OCI-LY7 (cell line): Measurements from ENCODE around the gene MAU2.

ENCODE experiments used
- EZH2phosphoT487 ChIP-seq: fragments of 200-600 bp; sonication (generic); IDR thresholded peaks from 2 replicates; pipeline ENCODE4 v1.6.1; 2018; ENCODE audit warnings: low read depth, borderline replicate concordance, mild to moderate bottlenecking, mixed run types, antibody characterized with exemption, low read length, moderate library complexity, mixed read lengths
- TF ChIP-seq, protein P1 (sequence below): fragments of 200-600 bp; sonication (generic); conservative IDR thresholded peaks from 2 replicates; pipeline ENCODE4 v1.5.1; 2014; ENCODE audit warnings: mild to moderate bottlenecking, antibody characterized with exemption, low read length, moderate library complexity, mixed read lengths

DNA sequence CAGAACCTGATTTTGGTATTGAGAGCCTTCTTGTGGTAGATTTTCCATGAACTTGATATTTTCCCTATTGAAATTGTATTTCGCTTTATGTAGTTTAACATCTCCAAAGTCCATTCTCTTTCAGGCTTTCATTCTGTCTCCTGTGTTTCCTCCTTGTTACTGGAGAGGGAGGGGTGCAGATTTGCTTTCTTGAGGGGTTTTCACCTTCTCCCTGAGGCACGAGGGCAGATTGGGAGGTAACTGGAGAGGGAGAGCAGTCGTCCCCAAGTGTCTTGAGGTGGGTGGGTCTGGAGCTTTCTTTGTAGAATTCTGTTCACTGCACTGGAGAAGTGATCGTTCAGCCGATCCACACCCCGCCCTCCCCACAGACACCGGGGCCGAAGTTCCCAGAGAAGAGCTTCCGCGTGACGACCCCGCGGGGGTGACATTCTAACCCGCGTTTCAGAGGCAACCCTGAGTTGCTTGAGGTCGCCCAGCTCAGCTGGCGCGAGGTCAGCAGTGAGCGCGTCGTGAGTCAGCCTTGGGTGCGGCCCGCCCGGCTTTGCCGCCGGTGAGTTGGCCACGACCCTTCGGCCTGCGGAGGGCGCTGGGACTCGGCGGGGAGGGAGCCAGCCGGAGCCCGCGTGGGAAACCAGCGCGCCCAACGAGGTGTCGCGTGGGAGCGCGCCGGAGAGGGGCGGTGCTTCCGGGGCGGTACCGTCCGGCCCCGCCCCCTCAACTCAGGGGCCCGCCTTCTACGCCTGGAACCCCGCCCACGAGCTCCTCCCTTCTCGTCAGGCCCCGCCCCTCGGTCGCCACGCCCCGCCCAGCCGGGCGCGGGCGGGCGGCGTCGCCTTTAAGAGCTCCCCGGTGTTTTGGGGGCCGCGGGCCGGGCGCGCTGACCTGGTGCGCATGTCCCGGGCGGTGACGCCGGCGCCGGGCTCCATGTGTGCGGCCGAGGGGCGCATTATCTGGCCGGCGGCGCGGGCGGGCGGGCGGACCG is 84.5 kb downstream of the MAU2 start, which contains the start of gene GATAD2A:
- TF ChIP-seq, protein P1, sequence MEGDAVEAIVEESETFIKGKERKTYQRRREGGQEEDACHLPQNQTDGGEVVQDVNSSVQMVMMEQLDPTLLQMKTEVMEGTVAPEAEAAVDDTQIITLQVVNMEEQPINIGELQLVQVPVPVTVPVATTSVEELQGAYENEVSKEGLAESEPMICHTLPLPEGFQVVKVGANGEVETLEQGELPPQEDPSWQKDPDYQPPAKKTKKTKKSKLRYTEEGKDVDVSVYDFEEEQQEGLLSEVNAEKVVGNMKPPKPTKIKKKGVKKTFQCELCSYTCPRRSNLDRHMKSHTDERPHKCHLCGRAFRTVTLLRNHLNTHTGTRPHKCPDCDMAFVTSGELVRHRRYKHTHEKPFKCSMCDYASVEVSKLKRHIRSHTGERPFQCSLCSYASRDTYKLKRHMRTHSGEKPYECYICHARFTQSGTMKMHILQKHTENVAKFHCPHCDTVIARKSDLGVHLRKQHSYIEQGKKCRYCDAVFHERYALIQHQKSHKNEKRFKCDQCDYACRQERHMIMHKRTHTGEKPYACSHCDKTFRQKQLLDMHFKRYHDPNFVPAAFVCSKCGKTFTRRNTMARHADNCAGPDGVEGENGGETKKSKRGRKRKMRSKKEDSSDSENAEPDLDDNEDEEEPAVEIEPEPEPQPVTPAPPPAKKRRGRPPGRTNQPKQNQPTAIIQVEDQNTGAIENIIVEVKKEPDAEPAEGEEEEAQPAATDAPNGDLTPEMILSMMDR = peak; percentile 42
- TF ChIP-seq EZH2phosphoT487 = no peak
